GM21367 (cell line): ENCODE measurements around the gene ITIH5.

ENCODE experiments used
- ATAC-seq: cut with Tn5 transposase; IDR thresholded peaks from one replicate; pipeline ENCODE4 v1.9.1; 2021; ENCODE audit not compliant: unreplicated experiment

Gene ITIH5

DNA sequence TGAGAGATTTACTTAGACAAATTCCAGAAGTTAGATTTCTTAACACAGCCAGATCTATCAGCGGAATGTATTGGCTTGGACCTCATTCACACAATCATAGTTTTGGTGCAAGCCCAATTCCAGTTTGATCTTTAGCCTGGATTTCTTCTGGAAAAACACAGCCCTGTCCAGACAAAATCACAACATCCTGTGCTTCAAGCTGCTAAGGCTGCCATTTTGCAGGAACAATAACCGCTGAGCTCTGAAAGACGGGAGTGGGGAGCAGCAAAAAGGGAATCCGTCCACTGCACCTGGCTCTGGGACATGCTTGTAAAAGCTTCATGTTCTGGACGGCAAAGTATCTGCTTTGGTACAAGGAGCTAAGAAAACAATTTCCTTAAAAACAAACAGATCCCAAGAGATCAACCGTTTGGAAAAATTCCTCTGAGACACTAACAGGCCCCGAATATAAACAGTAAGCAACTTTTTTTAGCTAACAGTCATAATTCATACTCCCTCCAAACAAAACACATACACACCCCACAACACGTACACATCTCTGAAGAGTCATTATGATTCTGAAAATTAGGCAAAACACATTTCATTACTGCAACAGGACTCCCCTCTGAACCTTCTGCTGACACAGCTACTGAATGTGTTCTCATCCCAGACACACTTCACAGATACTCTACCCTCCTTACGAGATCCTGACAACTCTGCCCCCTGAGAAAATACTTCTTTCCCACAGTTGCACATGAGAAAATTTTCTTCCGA lies 32.4 kb downstream of the ITIH5 start:
- no peak for ATAC-seq

DNA sequence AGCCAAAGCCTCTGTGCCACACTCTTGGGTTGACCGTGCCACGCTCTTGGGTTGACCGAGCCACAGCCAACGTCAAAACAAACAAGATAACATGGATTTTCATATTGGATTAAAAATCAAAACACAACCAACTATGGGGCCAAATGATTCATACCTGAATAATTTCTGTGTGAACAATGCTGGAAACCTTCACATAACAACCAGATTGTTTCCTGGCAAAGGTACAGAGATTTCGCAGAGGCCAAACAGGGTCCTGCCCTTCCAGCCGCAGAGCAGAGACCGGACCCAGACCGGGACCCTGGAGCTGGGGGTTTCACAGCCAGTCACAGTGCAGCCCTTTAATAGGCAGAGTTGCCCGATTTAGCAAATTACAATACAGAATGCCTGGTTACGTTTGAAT lies 40.5 kb downstream of the ITIH5 start:
- no peak for ATAC-seq

DNA sequence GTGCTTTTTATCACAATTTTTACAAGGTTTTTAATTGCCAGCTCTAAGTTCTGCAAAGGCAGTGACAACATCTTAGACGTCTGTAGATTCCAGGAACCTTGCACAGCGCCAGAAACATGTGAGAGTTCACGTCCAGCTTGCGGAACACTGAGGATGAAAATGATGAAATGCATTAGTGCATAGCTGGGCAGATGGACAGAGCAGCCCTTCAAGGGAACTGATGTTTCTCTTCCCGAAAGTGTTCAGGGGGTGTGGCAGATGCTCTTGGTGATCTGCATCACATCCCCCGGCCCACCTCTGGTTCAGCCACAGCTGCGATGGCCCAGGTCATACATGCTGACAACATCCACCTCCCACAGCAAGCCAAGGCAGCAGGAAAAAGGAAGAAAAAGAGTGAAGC lies 40.9 kb downstream of the ITIH5 start:
- no peak for ATAC-seq

GRCh38 chr10:7625009-7625408 lies 41.8 kb downstream of the ITIH5 start:
- ATAC-seq = no peak

- ATAC-seq = no peak
Measured at GRCh38 chr10:7622969-7623368, 43.8 kb downstream of the ITIH5 start.

DNA sequence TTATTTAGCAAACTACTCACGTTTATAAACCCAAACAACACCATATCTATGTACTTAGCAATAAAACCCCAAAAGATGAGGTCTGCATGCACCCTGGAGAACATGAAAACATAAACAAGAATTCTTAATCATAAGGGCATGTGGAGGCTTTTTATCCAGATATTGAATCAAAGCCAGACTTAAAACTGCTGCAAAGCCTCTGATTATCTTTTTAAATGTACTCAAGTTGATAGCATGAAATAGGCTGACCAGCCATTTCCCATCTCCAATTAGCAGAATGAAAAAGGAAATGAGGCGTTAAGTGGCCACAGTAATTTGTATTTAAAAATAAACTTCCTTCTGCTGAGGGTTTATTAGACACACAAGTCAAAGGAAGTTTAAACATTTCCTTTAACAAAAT lies 48.3 kb downstream of the ITIH5 start:
- ATAC-seq = no peak

DNA sequence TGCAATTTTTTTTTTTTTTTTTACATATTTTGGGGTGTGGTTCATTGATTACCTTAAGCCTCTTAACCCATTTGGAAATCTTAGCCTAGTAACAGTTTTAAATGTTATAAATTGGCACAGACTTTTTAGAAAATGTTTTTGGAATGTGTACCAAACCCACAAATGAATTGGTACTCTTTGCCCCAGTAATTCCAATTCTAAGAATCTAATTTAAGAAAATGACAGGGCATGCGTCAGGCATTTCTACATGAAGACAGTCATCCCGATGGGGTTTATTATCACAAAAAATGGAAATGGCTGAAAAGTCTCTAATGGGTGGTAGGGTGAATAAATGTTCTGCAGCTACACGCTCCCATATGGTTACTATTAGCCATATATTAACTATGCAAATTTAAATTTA lies 54.9 kb downstream of the ITIH5 start:
- ATAC-seq = no peak

- ATAC-seq = no peak
Measured at GRCh38 chr10:7610651-7611389, 55.9 kb downstream of the ITIH5 start.

- no peak for ATAC-seq
Measured at GRCh38 chr10:7610026-7610425, 56.7 kb downstream of the ITIH5 start.

GRCh38 chr10:7609556-7609955 lies 57.2 kb downstream of the ITIH5 start:
- ATAC-seq = no peak

DNA sequence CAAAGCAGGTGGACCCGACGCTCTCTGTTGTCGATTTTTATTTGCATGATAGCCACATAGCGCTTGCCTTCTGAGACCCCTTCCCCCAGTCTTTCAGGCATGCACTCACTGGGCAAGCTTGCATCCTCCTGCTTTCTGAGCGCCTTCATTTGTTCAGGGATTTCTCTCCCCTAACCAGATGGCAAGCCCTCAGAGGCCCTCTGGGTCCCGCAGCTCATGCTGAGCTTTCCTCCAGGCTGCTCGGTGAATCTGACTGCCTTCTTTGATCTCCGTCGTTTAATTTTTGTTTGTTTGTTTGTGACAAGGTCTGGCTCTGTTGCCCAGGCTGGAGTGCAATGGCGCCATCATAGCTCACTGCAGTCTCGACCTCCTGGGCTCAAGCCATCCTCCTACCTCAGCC lies 58.8 kb downstream of the ITIH5 start:
- no peak for ATAC-seq

DNA sequence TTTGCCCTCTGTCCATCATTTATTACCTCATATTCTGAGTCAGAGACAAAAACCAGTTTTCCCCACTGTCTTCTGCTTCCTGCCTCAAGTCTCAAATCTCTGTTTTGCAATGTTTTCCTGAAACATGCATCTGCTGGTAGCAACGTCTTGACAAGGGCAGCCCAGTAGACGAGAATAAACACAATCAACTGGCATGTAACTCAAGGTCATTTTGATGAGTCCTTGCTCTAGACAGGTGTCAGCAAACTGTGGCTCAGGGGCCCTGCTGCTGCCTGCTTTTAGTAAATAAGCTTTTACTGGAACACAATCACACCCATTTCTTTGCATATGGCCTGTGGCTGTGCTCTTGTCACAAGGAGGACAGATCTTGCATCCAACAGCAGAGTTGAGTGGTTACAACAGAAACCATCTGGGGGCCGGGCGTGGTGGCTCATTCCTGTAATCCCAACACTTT lies 59.8 kb downstream of the ITIH5 start:
- ATAC-seq = no peak

- no peak for ATAC-seq
Measured at GRCh38 chr10:7605565-7606295, 61.0 kb downstream of the ITIH5 start.

DNA sequence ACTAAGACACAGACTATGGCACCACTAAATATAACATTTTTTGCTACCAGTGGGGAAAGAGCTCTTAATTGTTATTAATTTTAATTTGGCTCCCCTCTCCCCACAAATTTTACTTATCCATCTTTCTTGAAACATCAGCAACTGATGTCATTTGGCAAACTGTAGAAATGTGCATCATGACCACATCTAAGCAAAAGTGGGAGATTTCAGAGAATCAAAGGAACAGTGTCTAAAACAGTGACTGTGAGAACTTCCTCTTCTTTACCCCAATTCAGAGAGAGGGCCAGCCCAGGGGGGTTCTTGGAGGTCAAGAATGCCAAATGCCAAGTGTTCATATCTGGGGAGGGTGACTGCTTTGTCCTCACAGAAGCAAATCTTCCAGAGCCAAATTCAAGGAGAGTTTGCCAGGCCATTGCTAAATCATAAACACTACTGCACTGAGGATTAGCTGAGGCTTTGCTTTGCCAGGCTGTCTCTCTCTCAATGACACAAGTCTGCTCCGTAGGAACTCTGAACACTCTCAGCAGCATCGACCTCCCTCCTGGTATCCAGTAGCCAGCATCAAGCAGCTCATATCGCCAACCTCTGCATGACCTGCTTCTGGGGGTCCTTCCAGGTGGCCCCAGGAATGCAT lies 65.6 kb downstream of the ITIH5 start:
- ATAC-seq = no peak

DNA sequence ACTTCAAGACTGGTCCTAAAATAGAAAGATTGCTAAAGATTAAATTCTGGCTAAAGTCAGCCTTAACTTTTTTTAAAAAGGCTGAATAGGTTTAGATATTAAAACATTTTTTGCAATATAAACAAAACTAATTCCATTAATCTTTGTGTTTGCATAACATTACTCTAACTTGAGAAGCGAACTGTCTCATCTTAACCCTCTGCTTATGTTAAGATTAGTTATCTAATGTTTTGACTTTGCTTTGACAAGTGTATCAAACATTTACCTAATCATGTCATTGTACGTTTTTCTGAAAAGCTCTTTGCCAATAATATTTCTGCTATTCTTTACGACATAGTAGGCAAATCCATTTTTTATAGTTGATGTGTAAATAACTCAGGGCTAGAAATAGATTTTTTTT lies 68.0 kb downstream of the ITIH5 start:
- no peak for ATAC-seq

GRCh38 chr10:7596356-7596755 lies 70.4 kb downstream of the ITIH5 start:
- no peak for ATAC-seq

DNA sequence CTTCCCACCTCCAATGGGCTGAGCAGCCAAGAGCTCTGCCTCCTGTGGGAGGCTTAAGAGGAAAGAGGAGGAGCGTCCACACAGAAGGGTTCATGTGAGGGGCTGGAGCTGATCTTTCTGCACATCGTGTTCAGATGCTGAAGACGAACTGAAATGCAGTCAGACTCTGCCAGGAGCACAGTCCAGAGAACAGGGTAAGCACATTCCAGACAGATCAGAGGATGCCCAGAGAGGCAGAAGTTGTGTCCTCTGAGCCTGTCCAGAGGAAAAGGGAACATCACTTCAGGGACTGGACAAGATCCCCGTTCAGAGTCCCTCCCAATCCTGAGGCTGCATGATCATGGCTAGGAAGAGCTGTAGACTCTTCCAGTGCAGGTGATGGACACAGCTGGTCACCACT lies 72.9 kb downstream of the ITIH5 start:
- no peak for ATAC-seq

GRCh38 chr10:7593063-7593462 lies 73.7 kb downstream of the ITIH5 start:
- ATAC-seq = no peak

DNA sequence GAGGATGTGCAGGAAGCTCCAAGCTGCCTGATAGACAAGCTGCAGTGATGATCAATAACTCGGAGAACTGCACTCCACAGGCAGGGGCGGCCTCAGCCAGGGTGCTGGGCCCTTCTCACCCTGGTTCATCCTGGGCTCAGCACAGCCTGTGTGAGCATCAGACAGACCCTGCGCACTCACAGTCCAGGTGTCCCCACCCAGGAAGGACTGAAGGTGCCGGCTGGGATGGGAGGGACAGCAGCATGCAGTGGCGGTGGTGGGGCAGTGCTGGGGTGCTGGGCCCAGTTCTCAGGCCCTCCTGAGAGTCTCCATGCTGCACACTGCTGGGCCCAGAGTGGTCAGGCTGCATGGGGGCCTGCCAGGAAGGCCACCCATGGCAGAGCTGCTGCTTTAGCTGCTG lies 74.1 kb downstream of the ITIH5 start:
- no peak for ATAC-seq

DNA sequence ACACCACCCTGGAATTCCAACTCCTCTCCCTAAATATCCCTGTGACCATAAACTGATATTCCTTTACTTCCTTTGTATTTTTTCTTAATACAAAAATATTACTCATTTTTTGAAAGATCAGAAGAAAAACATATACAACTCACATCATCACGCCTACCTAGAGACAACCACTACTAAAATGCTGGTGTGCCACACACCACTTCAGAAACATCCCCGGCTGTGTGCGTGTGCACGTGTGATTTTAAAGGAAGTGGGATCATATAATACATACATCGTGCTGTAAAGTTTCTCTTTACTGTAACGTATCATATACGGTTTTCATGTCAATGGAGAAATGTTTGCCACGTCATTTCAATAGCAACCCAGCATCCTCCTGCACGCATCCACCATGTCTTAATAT lies 76.5 kb downstream of the ITIH5 start:
- ATAC-seq = no peak

GRCh38 chr10:7589748-7590147 lies 77.0 kb downstream of the ITIH5 start:
- ATAC-seq = no peak

GRCh38 chr10:7587865-7588188 lies 78.9 kb downstream of the ITIH5 start:
- no peak for ATAC-seq
